ENCODE measurements around the gene SV2C. TPM values are rescaled to one million over a fixed set of nuclear protein-coding genes. Genes with fewer than 3 reads are reported as not detected.

Gene SV2C, protein sequence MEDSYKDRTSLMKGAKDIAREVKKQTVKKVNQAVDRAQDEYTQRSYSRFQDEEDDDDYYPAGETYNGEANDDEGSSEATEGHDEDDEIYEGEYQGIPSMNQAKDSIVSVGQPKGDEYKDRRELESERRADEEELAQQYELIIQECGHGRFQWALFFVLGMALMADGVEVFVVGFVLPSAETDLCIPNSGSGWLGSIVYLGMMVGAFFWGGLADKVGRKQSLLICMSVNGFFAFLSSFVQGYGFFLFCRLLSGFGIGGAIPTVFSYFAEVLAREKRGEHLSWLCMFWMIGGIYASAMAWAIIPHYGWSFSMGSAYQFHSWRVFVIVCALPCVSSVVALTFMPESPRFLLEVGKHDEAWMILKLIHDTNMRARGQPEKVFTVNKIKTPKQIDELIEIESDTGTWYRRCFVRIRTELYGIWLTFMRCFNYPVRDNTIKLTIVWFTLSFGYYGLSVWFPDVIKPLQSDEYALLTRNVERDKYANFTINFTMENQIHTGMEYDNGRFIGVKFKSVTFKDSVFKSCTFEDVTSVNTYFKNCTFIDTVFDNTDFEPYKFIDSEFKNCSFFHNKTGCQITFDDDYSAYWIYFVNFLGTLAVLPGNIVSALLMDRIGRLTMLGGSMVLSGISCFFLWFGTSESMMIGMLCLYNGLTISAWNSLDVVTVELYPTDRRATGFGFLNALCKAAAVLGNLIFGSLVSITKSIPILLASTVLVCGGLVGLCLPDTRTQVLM
- 0.03 TPM in 1 of 5 replicates, not detected in the others for total RNA-seq (2022; extraction: Qiagen RNA extraction; ENCODE audit: low read depth)

DNA sequence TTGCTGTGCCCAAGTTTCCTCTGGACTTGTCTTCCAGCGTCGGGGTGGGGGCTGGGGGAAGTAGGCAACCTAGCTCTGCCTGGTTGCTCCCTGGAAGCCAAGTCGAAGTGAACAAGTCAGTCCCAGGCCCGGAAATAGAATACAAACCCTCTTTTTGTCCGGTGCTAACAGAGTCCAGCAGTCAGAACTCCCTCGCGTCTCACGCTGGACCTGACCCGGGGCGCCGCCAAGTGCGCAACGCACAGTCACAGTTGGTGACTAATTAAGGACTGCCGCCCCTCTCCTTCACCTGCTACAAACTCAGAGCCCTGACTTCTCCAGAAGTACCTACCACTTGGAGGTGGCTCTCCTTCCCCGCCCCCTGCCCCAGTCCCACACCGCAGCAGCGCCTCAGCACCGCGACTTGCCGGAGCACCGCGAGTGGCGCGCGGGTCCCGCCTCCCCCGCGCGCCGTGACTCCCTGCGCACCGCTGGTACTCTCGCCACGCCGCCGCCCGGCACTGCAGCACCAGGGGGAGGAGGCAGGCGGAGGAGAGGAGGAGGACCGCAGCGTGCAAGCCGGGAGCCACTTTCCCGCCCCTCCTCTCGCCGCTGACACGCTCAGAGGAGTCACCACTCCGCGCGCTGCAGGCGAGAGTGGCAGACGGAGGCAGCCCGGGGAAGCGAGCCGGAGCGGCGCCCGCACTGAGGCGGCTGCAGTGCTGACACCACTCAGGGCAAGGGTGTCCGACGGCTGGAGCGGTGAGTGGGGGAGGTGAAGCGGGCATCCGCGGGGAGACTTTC lies at the start of gene SV2C:
SV2C (plus strand) TSS at position 612 of the 783 bp plus-strand sequence. CDS start 48,368 bp downstream, outside the sequence.

GRCh38 chr5:76402886-76403765 lies 319.9 kb downstream of the SV2C start, which contains the start of gene IQGAP2:
IQGAP2 (plus strand) TSS chr5:76403285; CDS start chr5:76403546, 261 bp downstream.

Measured in A549 treated with GW870086 at 1 μM for 4 hours (cell line).